GM12878 (cell line): Measurements from ENCODE around the gene KRI1. TPM values are rescaled to one million over a fixed set of nuclear protein-coding genes. Genes with fewer than 3 reads are reported as not detected.

Source experiments
- ATAC-seq: fragments of 200-7000 bp; cut with Tn5 transposase; 3 replicates; pipeline ENCODE4 v1.9.1; 2020; ENCODE audit warnings: mild to moderate bottlenecking, moderate library complexity
- BruUV-seq: library from RNA; stranded (reverse); fragments of 400-500 nt; replicated peaks from 2 replicates; lab custom pipeline; 2021; lab: Mats Ljungman, UMichigan
- CTCF ChIA-PET: fragments of 300-600 bp; sonication (Branson Sonifier 250); formaldehyde crosslinking; extraction: SDS; loops from one replicate; lab custom pipeline; 2021; ENCODE audit warnings: inconsistent platforms; lab: Yijun Ruan, JAX
- POLR2A ChIA-PET: fragments of 350-600 bp; formaldehyde crosslinking; extraction: SDS; loops from one replicate; lab custom pipeline; 2021; ENCODE audit warnings: inconsistent platforms; lab: Charles Lee
- RAD21 ChIA-PET: fragments of 300-600 bp; sonication (Branson Sonifier 250); formaldehyde crosslinking; loops from one replicate; lab custom pipeline; 2023; ENCODE audit warnings: antibody characterized with exemption; ENCODE audit not compliant: unreplicated experiment; lab: Charles Lee
- SMC1A ChIA-PET: fragments of 300-600 bp; sonication (Branson Sonifier 250); formaldehyde crosslinking; loops from one replicate; lab custom pipeline; 2023; ENCODE audit not compliant: unreplicated experiment, uncharacterized antibody; lab: Charles Lee
- DNase-seq: peaks from one replicate; pipeline ENCODE4 v3.0.0-alpha.2; 2011; ENCODE audit warnings: low read depth, low spot score
- FAIRE-seq: peaks from 3 replicates; lab custom pipeline; 2011; peaks lifted over from hg19 to GRCh38; lab: Jason Lieb, UNC
- H2AFZ ChIP-seq: 2 replicates; pipeline ENCODE4 v1.6.0; 2011; ENCODE audit warnings: low read depth, low read length, control low read depth; ENCODE audit not compliant: control insufficient read depth
- H3K27ac ChIP-seq: 2 replicates; pipeline ENCODE4 v1.5.1; 2011; ENCODE audit warnings: control low read depth; ENCODE audit not compliant: control insufficient read depth, insufficient read depth
- H3K27me3 ChIP-seq, 2 experiments: replicated peaks in 1 of 2; 2 replicates each; pipeline versions ENCODE4 v1.6.0 to v1.6.1; 2011; ENCODE audit warnings: low read length in 1 of 2; ENCODE audit not compliant: control insufficient read depth in 2 of 2, insufficient read depth in 2 of 2
- H3K36me3 ChIP-seq, 2 experiments: 2 replicates each; pipeline ENCODE4 v1.5.1; 2011; ENCODE audit warnings: low read length in 1 of 2; ENCODE audit not compliant: control insufficient read depth in 2 of 2, insufficient read depth in 2 of 2
- H3K4me1 ChIP-seq: 2 replicates; pipeline ENCODE4 v1.6.1; 2011; ENCODE audit warnings: mild to moderate bottlenecking, low read length, moderate library complexity, mixed read lengths; ENCODE audit not compliant: control insufficient read depth, insufficient read depth
- H3K4me2 ChIP-seq: 2 replicates; pipeline ENCODE4 v1.6.0; 2011; ENCODE audit warnings: control low read depth; ENCODE audit not compliant: control insufficient read depth, insufficient read depth
- H3K4me3 ChIP-seq: fragments of 200-600 bp; sonication (generic); 2 replicates; pipeline ENCODE4 v1.5.1; 2016
- H3K79me2 ChIP-seq: 2 replicates; pipeline ENCODE4 v1.6.0; 2011; ENCODE audit warnings: low read length; ENCODE audit not compliant: control insufficient read depth, insufficient read depth
- H3K9ac ChIP-seq: 2 replicates; pipeline ENCODE4 v1.8.0; 2011; ENCODE audit warnings: low read length, control low read depth, mixed read lengths; ENCODE audit not compliant: control insufficient read depth, insufficient read depth
- H3K9me3 ChIP-seq: replicated peaks from 3 replicates; pipeline ENCODE4 v1.5.1; 2011; ENCODE audit warnings: mild to moderate bottlenecking, low read length; ENCODE audit not compliant: control insufficient read depth, insufficient read depth
- H4K20me1 ChIP-seq: 2 replicates; pipeline ENCODE4 v1.6.0; 2011; ENCODE audit not compliant: control insufficient read depth, insufficient read depth
- EP300 ChIP-seq, 2 experiments: fragments of 150-350 bp in 1 of 2; IDR thresholded peaks; 2 replicates each; pipeline ENCODE4 v1.6.1; 2011 to 2012; ENCODE audit warnings: low read depth in 2 of 2, low read length in 2 of 2, borderline replicate concordance in 1 of 2, improper control_type of control experiment in 1 of 2, inconsistent platforms in 1 of 2; ENCODE audit not compliant: control insufficient read depth in 1 of 2
- ETV6 ChIP-seq, 2 experiments: fragments of 450-650 bp in 1 of 2; IDR thresholded peaks in 1 of 2; conservative IDR thresholded peaks in 1 of 2; 2 replicates each; pipeline ENCODE4 v1.6.1; 2014; ENCODE audit warnings: antibody characterized with exemption in 1 of 2, borderline replicate concordance in 1 of 2, low read depth in 1 of 2, mild to moderate bottlenecking in 1 of 2, moderate library complexity in 1 of 2
- NRF1 ChIP-seq: conservative IDR thresholded peaks from 2 replicates; pipeline ENCODE4 v1.6.1; 2011; ENCODE audit warnings: mild to moderate bottlenecking, low read depth, low read length, improper control_type of control experiment
- PBX3 ChIP-seq: IDR thresholded peaks from 2 replicates; pipeline ENCODE4 v1.6.1; 2011; ENCODE audit warnings: mild to moderate bottlenecking, low read depth, low read length, moderate library complexity; ENCODE audit not compliant: insufficient replicate concordance
- POLR2A ChIP-seq: IDR thresholded peaks from 2 replicates; pipeline ENCODE4 v1.6.1; 2011; ENCODE audit warnings: low read depth, mild to moderate bottlenecking, low read length
- RUNX3 ChIP-seq: IDR thresholded peaks from 2 replicates; pipeline ENCODE4 v1.6.1; 2012; ENCODE audit warnings: low read length, inconsistent platforms
- SMARCA5 ChIP-seq: fragments of 450-650 bp; IDR thresholded peaks from 2 replicates; pipeline ENCODE4 v1.6.1; 2017; ENCODE audit warnings: mild to moderate bottlenecking
- SPI1 ChIP-seq: IDR thresholded peaks from 2 replicates; pipeline ENCODE4 v1.6.1; 2011; ENCODE audit warnings: low read depth, mild to moderate bottlenecking, low read length, moderate library complexity, borderline replicate concordance; ENCODE audit not compliant: insufficient read depth
- TAF1 ChIP-seq: IDR thresholded peaks from 2 replicates; pipeline ENCODE4 v1.6.1; 2011; ENCODE audit warnings: mild to moderate bottlenecking, low read depth, low read length, borderline replicate concordance
- USF2 ChIP-seq: IDR thresholded peaks from 2 replicates; pipeline ENCODE4 v1.6.1; 2011; ENCODE audit warnings: low read depth, low read length, improper control_type of control experiment, borderline replicate concordance
- ZSCAN29 ChIP-seq: fragments of 450-650 bp; IDR thresholded peaks from 2 replicates; pipeline ENCODE4 v1.6.1; 2017; ENCODE audit warnings: mild to moderate bottlenecking, moderate library complexity
- WGBS: methylation state at CpG from one replicate; pipeline ENCODE4 v1.1.6; 2016; ENCODE audit warnings: low lambda C conversion rate; ENCODE audit not compliant: insufficient replicate concordance, insufficient coverage; ENCODE audit errors: missing lambda C conversion rate; 5-methylcytosine and 5-hydroxymethylcytosine counted together
- in situ Hi-C: fragments of 300-500 bp; cut with MboI; formaldehyde crosslinking; loops from 9 replicates; pipeline ENCODE4 v1.14.3; 2018; ENCODE audit warnings: mixed read lengths
- intact Hi-C: fragments of 100-400 bp; cut with micrococcal nuclease; formaldehyde crosslinking; loops from one replicate; pipeline ENCODE4 v1.14.2; 2022; ENCODE audit not compliant: unreplicated experiment
- polyA plus RNA-seq, 11 experiments: library from polyadenylated mRNA; depleted of rRNA in 4 of 11; unstranded in 6 of 11; stranded (reverse) in 5 of 11; fragments of >200 nt; fragmentation: Nextera tagmentation in 4 of 11; fragmentation: Illumina TruSeq in 1 of 11; extraction: Ambion mirVana in 4 of 11; extraction: Trizol in 1 of 11; gene quantifications; 1 replicate in 1 of 11; 2 replicates in 10 of 11; pipeline versions ENCODE4 v1.2.1 to v1.2.3, GENCODE V29; 2011 to 2016; ENCODE audit warnings: inconsistent platforms in 2 of 11, missing spikeins in 2 of 11, low read depth in 1 of 11
- total RNA-seq, 4 experiments: library from RNA; depleted of rRNA in 3 of 4; stranded (reverse); fragments of >200 nt in 3 of 4; fragmentation: Illumina TruSeq in 1 of 4; extraction: Trizol in 1 of 4; gene quantifications; 2 replicates each; pipeline versions ENCODE4 v1.2.1 to v1.2.3, GENCODE V29; 2013 to 2021
- TF ChIP-seq, protein P1 (sequence below): IDR thresholded peaks from 2 replicates; pipeline ENCODE4 v1.6.1; 2012; ENCODE audit warnings: low read depth, low read length, improper control_type of control experiment
- TF ChIP-seq, protein P2 (sequence below): fragments of 450-650 bp; IDR thresholded peaks from 2 replicates; pipeline ENCODE4 v1.6.1; 2016; ENCODE audit warnings: mild to moderate bottlenecking

KRI1 gene
- total and polyA plus RNA-seq, 10 of the 15 experiments (the other 5 are each of a cell fraction or from before 2014, with no cell fraction given), result 0.98 to 42.5 (median 24.7) TPM

DNA sequence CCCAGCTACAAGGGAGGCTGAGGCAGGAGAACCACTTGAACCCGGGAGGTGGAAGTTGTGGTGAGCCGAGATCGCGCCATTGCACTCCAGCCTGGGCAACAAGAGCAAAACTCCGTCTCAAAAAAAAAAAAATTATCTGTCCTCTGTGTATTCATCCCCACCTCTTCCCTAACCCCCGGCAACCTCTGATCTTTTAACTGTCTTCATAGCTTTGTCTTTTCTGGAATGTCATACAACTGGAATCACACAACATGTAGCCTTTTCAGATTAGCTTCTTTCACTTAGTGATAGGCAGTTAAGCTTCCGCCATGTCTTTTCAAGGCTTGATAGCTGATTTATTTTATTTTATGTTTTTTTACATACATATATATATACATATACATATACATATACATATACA lies 40.2 kb downstream of the KRI1 start:
- SMC1A ChIA-PET, result interaction anchor here (1.0 kb wide), 1 partner anchor 10 kb away, joined by 4 read pairs; no protein-coding TSS in a partner anchor
- 83% methylated on average over 7 of the region's 7 CpGs for WGBS
- H3K79me2 ChIP-seq, result no peaks in the 10 kb centered on the region
- no peak overlapping the region for H3K27ac ChIP-seq
- FAIRE-seq (no peak), DNase-seq (no peak), ATAC-seq (no peak)
- in situ Hi-C loops, result no loop called here
- H3K4me1 ChIP-seq, result no peaks in the 10 kb centered on the region
- intact Hi-C loops, result no loop called here
- no peak overlapping the region for H3K4me2 ChIP-seq
- POLR2A ChIA-PET, result interaction anchor here (0.6 kb wide), 1 partner anchor 73 kb away, joined by 3 read pairs; no protein-coding TSS in a partner anchor
- H3K36me3 ChIP-seq, result no peaks in the 10 kb centered on the region
- no peak overlapping the region for H3K9ac ChIP-seq
- H3K27me3 ChIP-seq, result no peaks in the 10 kb centered on the region
- no peak overlapping the region for H2AFZ ChIP-seq
- H3K4me3 ChIP-seq, result no peak overlapping the region
- H3K9me3 ChIP-seq, result no peaks in the 10 kb centered on the region
- TF ChIP-seq NRF1 (no peak), SPI1 (no peak), ZSCAN29 (no peak), USF2 (no peak), TAF1 (no peak), SMARCA5 (no peak), EP300 (IDR thresholded peaks at IDR 0.05; ENCODE audit: borderline replicate concordance in 1 of 2, control insufficient read depth in 1 of 2, low read depth in 2 of 2, low read length in 2 of 2) (no peak), PBX3 (no peak), RUNX3 (no peak), POLR2A (no peak), ETV6 (conservative IDR thresholded peaks at IDR 0.05 in 1 of 2, IDR thresholded peaks at IDR 0.05 in 1 of 2; ENCODE audit: borderline replicate concordance in 1 of 2, low read depth in 1 of 2) (no peak)
- TF ChIP-seq, protein P1, sequence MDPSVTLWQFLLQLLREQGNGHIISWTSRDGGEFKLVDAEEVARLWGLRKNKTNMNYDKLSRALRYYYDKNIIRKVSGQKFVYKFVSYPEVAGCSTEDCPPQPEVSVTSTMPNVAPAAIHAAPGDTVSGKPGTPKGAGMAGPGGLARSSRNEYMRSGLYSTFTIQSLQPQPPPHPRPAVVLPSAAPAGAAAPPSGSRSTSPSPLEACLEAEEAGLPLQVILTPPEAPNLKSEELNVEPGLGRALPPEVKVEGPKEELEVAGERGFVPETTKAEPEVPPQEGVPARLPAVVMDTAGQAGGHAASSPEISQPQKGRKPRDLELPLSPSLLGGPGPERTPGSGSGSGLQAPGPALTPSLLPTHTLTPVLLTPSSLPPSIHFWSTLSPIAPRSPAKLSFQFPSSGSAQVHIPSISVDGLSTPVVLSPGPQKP, result no peak
- TF ChIP-seq, protein P2, sequence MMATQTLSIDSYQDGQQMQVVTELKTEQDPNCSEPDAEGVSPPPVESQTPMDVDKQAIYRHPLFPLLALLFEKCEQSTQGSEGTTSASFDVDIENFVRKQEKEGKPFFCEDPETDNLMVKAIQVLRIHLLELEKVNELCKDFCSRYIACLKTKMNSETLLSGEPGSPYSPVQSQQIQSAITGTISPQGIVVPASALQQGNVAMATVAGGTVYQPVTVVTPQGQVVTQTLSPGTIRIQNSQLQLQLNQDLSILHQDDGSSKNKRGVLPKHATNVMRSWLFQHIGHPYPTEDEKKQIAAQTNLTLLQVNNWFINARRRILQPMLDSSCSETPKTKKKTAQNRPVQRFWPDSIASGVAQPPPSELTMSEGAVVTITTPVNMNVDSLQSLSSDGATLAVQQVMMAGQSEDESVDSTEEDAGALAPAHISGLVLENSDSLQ, result no peak
- TF ChIP-seq, all 136 proteins: peak for 0
- no TSS peak for BruUV-seq
- no peaks in the 10 kb centered on the region for H4K20me1 ChIP-seq
- CTCF ChIA-PET, result interaction anchor here (0.6 to 1.0 kb wide), 5 partner anchors 15 to 269 kb away, joined by 3 to 5 read pairs (median 3); no protein-coding TSS in a partner anchor
- RAD21 ChIA-PET, result no interaction called here
